Skeletal muscle tissue (tissue), 4 donors: ENCODE data around the gene CPT1C. TPM values are rescaled to one million over a fixed set of nuclear protein-coding genes. Genes with fewer than 3 reads are reported as not detected.
A peak's percentile ranks its signal among the peaks of the same experiment; 100 is the strongest.

Source experiments
- H3K27ac ChIP-seq: one replicate; pipeline ENCODE4 v1.7.0; 2013; ENCODE audit warnings: mild to moderate bottlenecking, low read depth, low read length, inconsistent platforms
- H3K27me3 ChIP-seq, 3 donors: one replicate each; pipeline ENCODE4 v1.7.0; 2013; ENCODE audit warnings: low read length in 3 of 3; ENCODE audit not compliant: control insufficient read depth in 3 of 3, insufficient read depth in 3 of 3
- H3K36me3 ChIP-seq, 3 donors: one replicate each; pipeline ENCODE4 v1.7.0; 2013; ENCODE audit warnings: low read length in 3 of 3; ENCODE audit not compliant: control insufficient read depth in 3 of 3, insufficient read depth in 3 of 3
- H3K4me1 ChIP-seq, 3 donors: one replicate each; pipeline ENCODE4 v1.7.0; 2013; ENCODE audit warnings: low read length in 3 of 3, mild to moderate bottlenecking in 3 of 3; ENCODE audit not compliant: control insufficient read depth in 3 of 3, insufficient read depth in 3 of 3
- H3K4me3 ChIP-seq, 3 donors: one replicate each; pipeline ENCODE4 v1.7.0; 2013; ENCODE audit warnings: low read length in 3 of 3
- H3K9ac ChIP-seq, 3 donors: one replicate each; pipeline ENCODE4 v1.7.0; 2013; ENCODE audit warnings: low read length in 3 of 3, mild to moderate bottlenecking in 3 of 3, moderate library complexity in 2 of 3, low read depth in 1 of 3
- H3K9me3 ChIP-seq, 3 donors: one replicate each; pipeline ENCODE4 v1.7.0; 2013; ENCODE audit warnings: low read length in 3 of 3; ENCODE audit not compliant: control insufficient read depth in 3 of 3
- total RNA-seq: library from RNA; depleted of rRNA; stranded (reverse); fragments of >200 nt; gene quantifications from one replicate; pipeline ENCODE4 v1.2.3, GENCODE V29; 2014
- donor health status: Osteomylitis.

CPT1C gene
- total RNA-seq, 1 donor from 2014 or later: 4.7 TPM

GRCh38 chr19:49746206-49746958 is 55.5 kb downstream of the CPT1C start:
- Histone ChIP-seq H3K9me3 (no peaks in the 10 kb centered on the region), H3K4me3 (no peak overlapping the region), H3K9ac (no peak overlapping the region), H3K36me3 (no peaks in the 10 kb centered on the region), H3K27ac (no peak overlapping the region), H3K27me3 (peaks cover 0 to 3% (median 0%) of the 10 kb centered on the region in 3 donors), H3K4me1 (no peaks in the 10 kb centered on the region)

- H3K4me1 ChIP-seq: no peaks in the 10 kb centered on the region
- no peaks in the 10 kb centered on the region for H3K9me3 ChIP-seq
- H3K4me3 ChIP-seq: no peak overlapping the region
- H3K9ac ChIP-seq: no peak overlapping the region
- H3K27me3 ChIP-seq: peaks cover 0 to 3% (median 0%) of the 10 kb centered on the region in 3 donors
- H3K27ac ChIP-seq: no peak overlapping the region
- no peaks in the 10 kb centered on the region for H3K36me3 ChIP-seq
Observed at GRCh38 chr19:49749055-49749716, 58.3 kb downstream of the CPT1C start.

GRCh38 chr19:49749771-49750170 is 58.9 kb downstream of the CPT1C start:
- no peaks in the 10 kb centered on the region for H3K36me3 ChIP-seq
- no peak overlapping the region for H3K4me3 ChIP-seq
- no peaks in the 10 kb centered on the region for H3K4me1 ChIP-seq
- H3K27me3 ChIP-seq: peaks cover 0 to 3% (median 0%) of the 10 kb centered on the region in 3 donors
- H3K9me3 ChIP-seq: no peaks in the 10 kb centered on the region
- H3K9ac ChIP-seq: no peak overlapping the region
- no peak overlapping the region for H3K27ac ChIP-seq

GRCh38 chr19:49752701-49753100 is 61.8 kb downstream of the CPT1C start:
- no peak overlapping the region for H3K9ac ChIP-seq

GRCh38 chr19:49755956-49756355 is 65.0 kb downstream of the CPT1C start:
- H3K27me3 ChIP-seq: no peaks in the 10 kb centered on the region
- no peaks in the 10 kb centered on the region for H3K4me1 ChIP-seq
- H3K4me3 ChIP-seq: no peak overlapping the region
- no peak overlapping the region for H3K27ac ChIP-seq
- H3K9ac ChIP-seq: no peak overlapping the region
- H3K9me3 ChIP-seq: no peaks in the 10 kb centered on the region
- no peaks in the 10 kb centered on the region for H3K36me3 ChIP-seq

More at GRCh38 chr19:49752701-49753100, 61.8 kb downstream of the CPT1C start:
- Histone ChIP-seq H3K36me3 (no peaks in the 10 kb centered on the region), H3K9me3 (no peaks in the 10 kb centered on the region), H3K27me3 (no peaks in the 10 kb centered on the region), H3K4me1 (no peaks in the 10 kb centered on the region), H3K27ac (no peak overlapping the region), H3K4me3 (no peak overlapping the region)

GRCh38 chr19:49758292-49758691 is 67.4 kb downstream of the CPT1C start:
- no peaks in the 10 kb centered on the region for H3K9me3 ChIP-seq
- H3K4me1 ChIP-seq: peaks cover 0 to 2% (median 0%) of the 10 kb centered on the region in 3 donors
- H3K9ac ChIP-seq: no peak overlapping the region
- H3K4me3 ChIP-seq: no peak overlapping the region
- H3K27me3 ChIP-seq: no peaks in the 10 kb centered on the region
- no peaks in the 10 kb centered on the region for H3K36me3 ChIP-seq
- no peak overlapping the region for H3K27ac ChIP-seq

GRCh38 chr19:49761249-49761624 is 70.3 kb downstream of the CPT1C start:
- peaks cover 4 to 8% (median 8%) of the 10 kb centered on the region in 3 donors for H3K4me1 ChIP-seq
- H3K9me3 ChIP-seq: no peaks in the 10 kb centered on the region
- H3K27me3 ChIP-seq: no peaks in the 10 kb centered on the region
- H3K4me3 ChIP-seq: no peak overlapping the region
- H3K9ac ChIP-seq: no peak overlapping the region
- no peaks in the 10 kb centered on the region for H3K36me3 ChIP-seq
- H3K27ac ChIP-seq: peak overlapping the region; percentile 52

- Histone ChIP-seq H3K4me1 (peaks cover 4 to 8% (median 8%) of the 10 kb centered on the region in 3 donors), H3K27ac (peak overlapping the region; percentile 52), H3K4me3 (no peak overlapping the region), H3K9me3 (no peaks in the 10 kb centered on the region), H3K27me3 (no peaks in the 10 kb centered on the region), H3K36me3 (no peaks in the 10 kb centered on the region), H3K9ac (no peak overlapping the region)
Observed at GRCh38 chr19:49761625-49762311, 70.9 kb downstream of the CPT1C start.

GRCh38 chr19:49763230-49763629 is 72.3 kb downstream of the CPT1C start, which contains the start of gene TSKS:
TSKS (minus strand) TSS chr19:49763306; CDS start chr19:49763247, 59 bp downstream.
- Histone ChIP-seq H3K9ac (no peak within 1 kb of the TSS), H3K9me3 (no peaks in the 10 kb centered on the region), H3K4me3 (no peak within 1 kb of the TSS), H3K27me3 (no peaks in the 10 kb centered on the region), H3K4me1 (peaks cover 15 to 21% (median 17%) of the 10 kb centered on the region in 3 donors), H3K27ac (no peak within 1 kb of the TSS), H3K36me3 (no peaks in the 10 kb centered on the region)
